ENCODE measurements around the gene NMNAT1. TPM values are rescaled to one million over a fixed set of nuclear protein-coding genes. Genes with fewer than 3 reads are reported as not detected.

Gene NMNAT1
- total RNA-seq, 1 donor from 2014 or later: 11.0 TPM

GRCh38 chr1:9989773-9990172, 46.5 kb downstream of the NMNAT1 start:
- TF ChIP-seq CTCF (IDR thresholded peaks at IDR 0.05; ENCODE audit: insufficient read depth, low read depth, low read length) (no peak), EZH2 (IDR thresholded peaks at IDR 0.05; ENCODE audit: insufficient read depth, low read length) (no peak)
- H3K9me3 ChIP-seq (ENCODE audit: insufficient read depth, low read depth, low read length): no peaks in the 10 kb centered on the region
- no peak overlapping the region for H2AFZ ChIP-seq (ENCODE audit: low read depth, low read length)
- no peak overlapping the region for H3K9ac ChIP-seq (ENCODE audit: low read length)
- no peaks in the 10 kb centered on the region for H3K36me3 ChIP-seq (ENCODE audit: insufficient read depth, low read length)
- FAIRE-seq: no peak
- Mint-ChIP-seq H3K4me1 (ENCODE audit: low read depth, unreplicated experiment) (no peaks in the 10 kb centered on the region), H3K9me3 (ENCODE audit: unreplicated experiment) (no peaks in the 10 kb centered on the region), H3K27ac (ENCODE audit: unreplicated experiment) (no peak overlapping the region), H3K36me3 (ENCODE audit: low read depth, unreplicated experiment) (peaks cover 3% of the 10 kb centered on the region), H3K27me3 (ENCODE audit: low read depth, unreplicated experiment) (peaks cover 8% of the 10 kb centered on the region), H3K4me3 (ENCODE audit: unreplicated experiment) (no peak overlapping the region)
- no peak overlapping the region for H3K4me3 ChIP-seq (ENCODE audit: insufficient read depth, low read depth, low read length)
- no peaks in the 10 kb centered on the region for H4K20me1 ChIP-seq (ENCODE audit: insufficient read depth, low read length)
- H3K27me3 ChIP-seq (ENCODE audit: insufficient read depth, low read length): peaks cover 2% of the 10 kb centered on the region
- no peak overlapping the region for H3K4me2 ChIP-seq (ENCODE audit: low read length)
- no peak overlapping the region for H3K27ac ChIP-seq (ENCODE audit: low read depth, low read length)
- no peaks in the 10 kb centered on the region for H3K79me2 ChIP-seq (ENCODE audit: insufficient read depth, low read length)
- H3K4me1 ChIP-seq (ENCODE audit: insufficient read depth, low read length): no peaks in the 10 kb centered on the region
- DNase-seq (ENCODE audit: low read depth): no peak

GRCh38 chr1:9990944-9991343, 47.7 kb downstream of the NMNAT1 start:
- FAIRE-seq: no peak
- no peaks in the 10 kb centered on the region for H3K9me3 ChIP-seq (ENCODE audit: insufficient read depth, low read depth, low read length)
- no peaks in the 10 kb centered on the region for H3K4me1 ChIP-seq (ENCODE audit: insufficient read depth, low read length)
- H3K9ac ChIP-seq (ENCODE audit: low read length): no peak overlapping the region
- Mint-ChIP-seq H3K4me3 (ENCODE audit: unreplicated experiment) (no peak overlapping the region), H3K4me1 (ENCODE audit: low read depth, unreplicated experiment) (no peaks in the 10 kb centered on the region), H3K27ac (ENCODE audit: unreplicated experiment) (no peak overlapping the region), H3K36me3 (ENCODE audit: low read depth, unreplicated experiment) (peaks cover 3% of the 10 kb centered on the region), H3K9me3 (ENCODE audit: unreplicated experiment) (no peaks in the 10 kb centered on the region), H3K27me3 (ENCODE audit: low read depth, unreplicated experiment) (peaks cover 8% of the 10 kb centered on the region)
- H3K27me3 ChIP-seq (ENCODE audit: insufficient read depth, low read length): peaks cover 2% of the 10 kb centered on the region
- no peak overlapping the region for H3K4me3 ChIP-seq (ENCODE audit: insufficient read depth, low read depth, low read length)
- H4K20me1 ChIP-seq (ENCODE audit: insufficient read depth, low read length): no peaks in the 10 kb centered on the region
- H3K4me2 ChIP-seq (ENCODE audit: low read length): no peak overlapping the region
- H3K79me2 ChIP-seq (ENCODE audit: insufficient read depth, low read length): no peaks in the 10 kb centered on the region
- no peak for DNase-seq (ENCODE audit: low read depth)
- H3K27ac ChIP-seq (ENCODE audit: low read depth, low read length): no peak overlapping the region
- H3K36me3 ChIP-seq (ENCODE audit: insufficient read depth, low read length): no peaks in the 10 kb centered on the region
- no peak overlapping the region for H2AFZ ChIP-seq (ENCODE audit: low read depth, low read length)
- TF ChIP-seq EZH2 (IDR thresholded peaks at IDR 0.05; ENCODE audit: insufficient read depth, low read length): no peak
- TF ChIP-seq CTCF (IDR thresholded peaks at IDR 0.05; ENCODE audit: insufficient read depth, low read depth, low read length): no peak

GRCh38 chr1:9992910-9993309, 49.6 kb downstream of the NMNAT1 start:
- Histone ChIP-seq H3K9me3 (ENCODE audit: insufficient read depth, low read depth, low read length) (no peaks in the 10 kb centered on the region), H3K4me1 (ENCODE audit: insufficient read depth, low read length) (no peaks in the 10 kb centered on the region), H3K4me3 (ENCODE audit: insufficient read depth, low read depth, low read length) (no peak overlapping the region), H3K4me2 (ENCODE audit: low read length) (no peak overlapping the region), H4K20me1 (ENCODE audit: insufficient read depth, low read length) (no peaks in the 10 kb centered on the region), H3K27ac (ENCODE audit: low read depth, low read length) (no peak overlapping the region), H3K79me2 (ENCODE audit: insufficient read depth, low read length) (no peaks in the 10 kb centered on the region), H3K27me3 (ENCODE audit: insufficient read depth, low read length) (peaks cover 11% of the 10 kb centered on the region), H3K9ac (ENCODE audit: low read length) (no peak overlapping the region), H3K36me3 (ENCODE audit: insufficient read depth, low read length) (no peaks in the 10 kb centered on the region), H2AFZ (ENCODE audit: low read depth, low read length) (no peak overlapping the region)
- no peak overlapping the region for H3K27ac Mint-ChIP-seq (ENCODE audit: unreplicated experiment)
- H3K36me3 Mint-ChIP-seq (ENCODE audit: low read depth, unreplicated experiment): no peaks in the 10 kb centered on the region
- peaks cover 14% of the 10 kb centered on the region for H3K27me3 Mint-ChIP-seq (ENCODE audit: low read depth, unreplicated experiment)
- H3K4me3 Mint-ChIP-seq (ENCODE audit: unreplicated experiment): no peak overlapping the region
- TF ChIP-seq CTCF (IDR thresholded peaks at IDR 0.05; ENCODE audit: insufficient read depth, low read depth, low read length): no peak
- no peak for TF ChIP-seq EZH2 (IDR thresholded peaks at IDR 0.05; ENCODE audit: insufficient read depth, low read length)
- H3K4me1 Mint-ChIP-seq (ENCODE audit: low read depth, unreplicated experiment): no peaks in the 10 kb centered on the region
- FAIRE-seq: no peak
- DNase-seq (ENCODE audit: low read depth): no peak
- H3K9me3 Mint-ChIP-seq (ENCODE audit: unreplicated experiment): no peaks in the 10 kb centered on the region

All from astrocyte (in vitro differentiated cells and primary cell).